ENCODE results near the gene DNAH8.

DNA sequence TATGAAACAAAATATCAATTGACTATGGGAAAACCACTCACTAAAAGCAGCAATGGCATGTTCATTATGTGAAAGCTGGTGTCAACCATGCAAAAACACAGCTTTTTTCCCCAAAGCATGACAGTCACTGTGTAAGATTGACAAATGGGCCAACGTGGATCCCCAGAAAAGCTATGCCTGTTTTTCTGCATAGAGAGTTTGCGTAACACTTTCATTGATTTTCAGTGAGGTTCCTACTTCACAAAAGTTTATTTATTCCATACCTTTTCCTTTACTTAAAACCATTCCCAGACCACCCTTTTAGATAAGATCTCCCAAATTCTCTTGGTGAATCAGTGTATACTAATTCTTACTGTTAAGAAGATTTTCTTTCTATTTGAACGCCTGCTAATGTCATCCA, 195.1 kb downstream of the DNAH8 start:
- TF ChIP-seq, protein P1, sequence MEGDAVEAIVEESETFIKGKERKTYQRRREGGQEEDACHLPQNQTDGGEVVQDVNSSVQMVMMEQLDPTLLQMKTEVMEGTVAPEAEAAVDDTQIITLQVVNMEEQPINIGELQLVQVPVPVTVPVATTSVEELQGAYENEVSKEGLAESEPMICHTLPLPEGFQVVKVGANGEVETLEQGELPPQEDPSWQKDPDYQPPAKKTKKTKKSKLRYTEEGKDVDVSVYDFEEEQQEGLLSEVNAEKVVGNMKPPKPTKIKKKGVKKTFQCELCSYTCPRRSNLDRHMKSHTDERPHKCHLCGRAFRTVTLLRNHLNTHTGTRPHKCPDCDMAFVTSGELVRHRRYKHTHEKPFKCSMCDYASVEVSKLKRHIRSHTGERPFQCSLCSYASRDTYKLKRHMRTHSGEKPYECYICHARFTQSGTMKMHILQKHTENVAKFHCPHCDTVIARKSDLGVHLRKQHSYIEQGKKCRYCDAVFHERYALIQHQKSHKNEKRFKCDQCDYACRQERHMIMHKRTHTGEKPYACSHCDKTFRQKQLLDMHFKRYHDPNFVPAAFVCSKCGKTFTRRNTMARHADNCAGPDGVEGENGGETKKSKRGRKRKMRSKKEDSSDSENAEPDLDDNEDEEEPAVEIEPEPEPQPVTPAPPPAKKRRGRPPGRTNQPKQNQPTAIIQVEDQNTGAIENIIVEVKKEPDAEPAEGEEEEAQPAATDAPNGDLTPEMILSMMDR (IDR thresholded peaks at IDR 0.05 in 4 of 5, conservative IDR thresholded peaks at IDR 0.05 in 1 of 5) = no peak
- TF ChIP-seq POLR2A (IDR thresholded peaks at IDR 0.05) = no peak

Measured in gastrocnemius medialis (tissue), 4 donors.